ENCODE results near the gene VWA5B2.

DNA sequence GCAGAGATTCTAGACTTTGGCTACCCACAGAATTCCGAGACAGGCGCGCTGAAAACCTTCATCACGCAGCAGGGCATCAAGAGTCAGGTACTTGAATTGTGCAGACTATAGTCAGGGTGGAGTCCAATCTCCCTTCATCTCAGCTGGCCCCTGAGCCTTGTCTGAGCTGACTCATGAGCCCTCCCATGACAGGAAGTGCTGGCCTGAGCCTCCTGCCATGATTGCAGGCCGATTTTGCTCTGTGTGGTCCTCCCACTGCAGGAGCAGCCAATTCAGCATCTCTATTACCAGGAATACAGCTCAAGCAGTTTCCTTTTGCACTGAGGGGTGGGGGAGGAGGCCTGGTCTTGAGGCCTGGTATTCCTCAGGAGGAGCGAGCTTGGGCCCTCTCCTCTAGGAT lies 49.2 kb upstream of the VWA5B2 start:
- TF ChIP-seq, protein P1, sequence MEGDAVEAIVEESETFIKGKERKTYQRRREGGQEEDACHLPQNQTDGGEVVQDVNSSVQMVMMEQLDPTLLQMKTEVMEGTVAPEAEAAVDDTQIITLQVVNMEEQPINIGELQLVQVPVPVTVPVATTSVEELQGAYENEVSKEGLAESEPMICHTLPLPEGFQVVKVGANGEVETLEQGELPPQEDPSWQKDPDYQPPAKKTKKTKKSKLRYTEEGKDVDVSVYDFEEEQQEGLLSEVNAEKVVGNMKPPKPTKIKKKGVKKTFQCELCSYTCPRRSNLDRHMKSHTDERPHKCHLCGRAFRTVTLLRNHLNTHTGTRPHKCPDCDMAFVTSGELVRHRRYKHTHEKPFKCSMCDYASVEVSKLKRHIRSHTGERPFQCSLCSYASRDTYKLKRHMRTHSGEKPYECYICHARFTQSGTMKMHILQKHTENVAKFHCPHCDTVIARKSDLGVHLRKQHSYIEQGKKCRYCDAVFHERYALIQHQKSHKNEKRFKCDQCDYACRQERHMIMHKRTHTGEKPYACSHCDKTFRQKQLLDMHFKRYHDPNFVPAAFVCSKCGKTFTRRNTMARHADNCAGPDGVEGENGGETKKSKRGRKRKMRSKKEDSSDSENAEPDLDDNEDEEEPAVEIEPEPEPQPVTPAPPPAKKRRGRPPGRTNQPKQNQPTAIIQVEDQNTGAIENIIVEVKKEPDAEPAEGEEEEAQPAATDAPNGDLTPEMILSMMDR (IDR thresholded peaks at IDR 0.05), result no peak
- no peak for TF ChIP-seq EP300 (IDR thresholded peaks at IDR 0.05)
- no peak for TF ChIP-seq POLR2A (IDR thresholded peaks at IDR 0.05)
